Myocyte (in vitro differentiated cells): Measurements from ENCODE around the gene UBE2E1. TPM values are rescaled to one million over a fixed set of nuclear protein-coding genes. Genes with fewer than 3 reads are reported as not detected.
"Not testable (repeated sequence)": the region's sequence is repeated elsewhere in the genome, so short reads cannot be mapped to it uniquely, and the experiment has no call there.

Experiments
- DNase-seq: peaks from one replicate; pipeline ENCODE4 v3.0.0-alpha.2; 2012; ENCODE audit warnings: low read depth
- total RNA-seq: library from RNA; depleted of rRNA; stranded (reverse); fragments of >200 nt; gene quantifications from 2 replicates; pipeline ENCODE4 v1.2.3, GENCODE V29; 2014

UBE2E1 gene
- total RNA-seq, 1 donor from 2014 or later = 90.8 TPM

GRCh38 chr3:23915537-23916108 is 109.9 kb downstream of the UBE2E1 start:
- no peak for DNase-seq

- no peak for DNase-seq
These were observed 110.6 kb downstream of the UBE2E1 start for GRCh38 chr3:23916152-23916885.

- DNase-seq = peak; percentile 98
These were observed 111.3 kb downstream of the UBE2E1 start, which contains the start of the genes NKIRAS1 and RPL15 for GRCh38 chr3:23916886-23917678. TSS of gene NKIRAS1 (minus strand) at chr3:23916990. CDS start at chr3:23910904, 6,086 bp downstream. TSS of gene RPL15 (plus strand) at chr3:23917132. CDS start at chr3:23917860, 728 bp downstream.

DNA sequence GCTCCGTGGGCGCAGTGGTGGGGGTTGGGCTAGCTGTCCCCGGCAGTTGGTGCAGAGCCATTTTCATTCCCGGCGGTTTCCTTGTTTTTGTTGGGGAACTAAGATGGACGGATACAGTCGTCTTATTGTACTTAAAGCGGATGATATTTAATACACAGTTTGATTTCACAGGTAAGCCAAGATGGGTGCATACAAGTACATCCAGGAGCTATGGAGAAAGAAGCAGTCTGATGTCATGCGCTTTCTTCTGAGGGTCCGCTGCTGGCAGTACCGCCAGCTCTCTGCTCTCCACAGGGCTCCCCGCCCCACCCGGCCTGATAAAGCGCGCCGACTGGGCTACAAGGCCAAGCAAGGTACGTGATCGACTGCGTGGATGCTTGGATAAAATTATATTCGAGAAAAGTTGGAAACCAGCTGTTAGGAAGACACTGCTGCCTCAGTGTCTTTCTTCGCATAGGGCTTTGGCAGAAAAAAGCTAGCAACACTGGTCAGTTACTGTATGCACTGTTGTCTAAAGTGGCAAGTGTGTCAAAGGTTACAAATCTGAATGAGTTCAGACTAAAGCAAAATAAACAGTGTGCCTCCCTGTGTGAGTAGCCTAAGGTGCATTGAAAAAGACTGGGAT is 112.0 kb downstream of the UBE2E1 start:
- DNase-seq = peak; percentile 60

GRCh38 chr3:23918331-23918730 is 112.6 kb downstream of the UBE2E1 start:
- not testable (repeated sequence) for DNase-seq

DNA sequence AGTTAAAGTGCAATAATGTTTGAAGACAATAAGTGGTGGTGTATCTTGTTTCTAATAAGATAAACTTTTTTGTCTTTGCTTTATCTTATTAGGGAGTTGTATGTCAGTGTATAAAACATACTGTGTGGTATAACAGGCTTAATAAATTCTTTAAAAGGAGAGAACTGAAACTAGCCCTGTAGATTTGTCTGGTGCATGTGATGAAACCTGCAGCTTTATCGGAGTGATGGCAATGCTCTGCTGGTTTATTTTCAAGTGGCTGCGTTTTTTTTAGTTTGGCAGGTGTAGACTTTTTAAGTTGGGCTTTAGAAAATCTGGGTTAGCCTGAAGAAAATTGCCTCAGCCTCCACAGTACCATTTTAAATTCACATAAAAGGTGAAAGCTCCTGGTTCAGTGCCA is 113.9 kb downstream of the UBE2E1 start:
- DNase-seq = no peak

DNA sequence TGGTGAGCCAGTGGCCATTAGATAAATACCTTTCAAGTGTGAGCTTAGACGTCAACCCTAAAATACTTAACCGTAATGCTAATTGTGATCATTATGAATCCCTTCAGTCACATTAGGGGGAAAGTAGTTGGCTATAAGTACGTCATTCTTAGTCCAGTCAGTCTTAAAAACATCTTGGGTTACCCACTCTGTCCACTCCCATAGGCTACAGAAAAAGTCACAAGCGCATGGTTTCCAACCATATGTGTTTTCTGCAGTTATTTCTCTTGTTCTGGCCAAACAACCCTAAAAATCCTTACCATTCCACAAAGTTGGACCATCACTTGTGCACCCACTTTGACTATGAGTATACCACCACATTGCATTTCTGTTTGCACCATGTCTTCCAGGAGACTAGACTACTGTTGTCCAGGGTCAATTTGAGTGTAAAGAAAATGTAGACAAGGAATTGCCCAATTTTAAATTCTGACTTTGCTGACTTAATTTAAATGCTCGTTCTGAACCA is 114.4 kb downstream of the UBE2E1 start:
- DNase-seq = no peak

- DNase-seq = no peak
These were observed 115.3 kb downstream of the UBE2E1 start for GRCh38 chr3:23921052-23921511.

DNA sequence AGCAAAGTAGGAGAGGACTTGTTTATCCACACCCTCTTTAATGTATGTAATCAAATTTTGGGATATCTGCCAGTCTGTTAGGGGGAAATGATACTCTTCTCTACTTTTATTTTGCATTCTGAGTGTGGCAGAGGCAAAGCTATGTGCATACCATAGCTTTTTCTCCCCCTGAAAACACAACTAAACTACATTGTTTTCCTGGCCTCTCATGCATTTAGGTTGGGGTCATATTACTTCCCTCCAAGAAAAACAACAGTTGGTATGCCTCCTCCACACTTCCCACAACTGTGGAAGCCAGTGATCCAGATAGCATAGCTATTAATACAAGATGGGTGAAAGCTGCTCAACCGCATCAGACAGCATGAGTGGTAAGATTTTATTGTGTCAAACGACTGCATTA is 118.0 kb downstream of the UBE2E1 start:
- DNase-seq = peak; percentile 81

DNA sequence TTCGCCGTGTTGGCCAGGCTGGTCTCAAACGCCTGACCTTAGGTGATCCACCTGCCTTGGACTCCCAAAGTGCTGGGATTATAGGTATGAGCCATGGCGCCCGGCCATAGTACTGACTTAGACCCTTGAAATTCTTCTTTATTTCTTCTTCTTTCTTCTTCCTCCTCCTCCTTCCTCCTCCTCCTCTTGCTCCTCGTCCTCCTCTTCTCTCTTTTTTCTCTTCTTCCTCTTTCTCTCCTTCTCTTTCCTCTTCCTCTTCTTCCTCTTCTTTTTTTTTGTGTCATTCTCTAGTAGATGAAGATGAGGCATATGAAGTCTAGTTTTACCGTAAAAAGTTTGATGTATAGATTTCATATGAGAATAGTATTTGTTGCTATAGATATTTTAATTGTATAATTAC is 120.5 kb downstream of the UBE2E1 start:
- no peak for DNase-seq

- DNase-seq = no peak
These were observed 121.0 kb downstream of the UBE2E1 start for GRCh38 chr3:23926736-23927135.

DNA sequence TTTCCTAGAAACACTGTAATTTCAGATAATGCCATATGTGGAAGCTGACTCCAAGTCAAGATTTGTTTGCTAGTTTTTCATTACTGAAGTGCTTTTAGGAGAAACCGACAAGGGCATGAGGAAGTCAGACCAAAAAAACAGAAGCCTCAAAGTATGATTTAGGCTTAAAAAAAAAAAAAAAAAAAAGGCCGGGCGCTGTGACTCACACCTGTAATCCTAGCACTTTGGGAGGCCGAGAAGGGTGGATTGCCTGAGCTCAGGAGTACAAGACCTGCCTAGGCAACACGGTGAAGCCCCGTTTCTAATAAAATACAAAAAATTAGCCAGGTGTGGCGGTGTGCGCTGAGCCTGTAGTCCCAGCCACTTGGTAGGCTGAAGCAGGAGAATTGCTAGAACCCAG is 122.8 kb downstream of the UBE2E1 start:
- DNase-seq = no peak

GRCh38 chr3:23931597-23931996 is 125.8 kb downstream of the UBE2E1 start:
- DNase-seq = no peak

- DNase-seq = no peak
These were observed 126.8 kb downstream of the UBE2E1 start for GRCh38 chr3:23932571-23932970.

- DNase-seq = no peak
These were observed 128.5 kb downstream of the UBE2E1 start for GRCh38 chr3:23934253-23934652.

- DNase-seq = no peak
These were observed 131.5 kb downstream of the UBE2E1 start for GRCh38 chr3:23937296-23937695.

- DNase-seq = no peak
These were observed 132.9 kb downstream of the UBE2E1 start for GRCh38 chr3:23938688-23939087.

GRCh38 chr3:23940775-23941174 is 135.0 kb downstream of the UBE2E1 start:
- no peak for DNase-seq
